Stimulated activated naive CD8-positive, alpha-beta T cell treated with anti-CD3 and anti-CD28 coated beads, Interleukin-15, Interleukin-2, amounts not matched to agents 100 U/mL and 50 U/mL, for 24 hours (primary cell): ENCODE measurements around the gene MED26.

Source experiments
- ATAC-seq: fragments of 150-1000 bp; cut with Tn5 transposase; one replicate; pipeline ENCODE4 v1.10.0; 2021
- DNase-seq: peaks from one replicate; pipeline ENCODE4 v3.0.0; 2021

MED26 gene

DNA sequence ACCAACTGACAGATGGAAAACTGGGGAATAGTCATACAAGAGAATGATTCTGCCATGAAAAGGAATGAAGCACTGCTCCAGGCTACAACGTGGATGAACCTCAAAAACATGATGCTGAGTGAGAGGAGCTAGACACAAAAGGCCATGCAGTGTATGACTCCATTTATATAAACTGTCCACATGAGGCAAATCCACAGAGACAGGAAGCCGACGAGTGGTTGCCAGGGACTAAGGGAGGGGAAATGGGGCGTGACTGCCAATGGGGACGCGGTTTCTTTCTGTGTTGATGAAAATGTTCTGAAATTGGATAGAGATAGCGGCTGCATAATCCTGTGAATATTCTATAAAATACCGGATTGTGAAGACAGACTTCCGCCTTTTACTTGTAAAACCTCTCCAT is 21.7 kb upstream of the MED26 start:
- ATAC-seq: no peak
- no peak for DNase-seq

GRCh38 chr19:16645140-16645539 is 17.1 kb upstream of the MED26 start:
- ATAC-seq (no peak), DNase-seq (no peak)

DNA sequence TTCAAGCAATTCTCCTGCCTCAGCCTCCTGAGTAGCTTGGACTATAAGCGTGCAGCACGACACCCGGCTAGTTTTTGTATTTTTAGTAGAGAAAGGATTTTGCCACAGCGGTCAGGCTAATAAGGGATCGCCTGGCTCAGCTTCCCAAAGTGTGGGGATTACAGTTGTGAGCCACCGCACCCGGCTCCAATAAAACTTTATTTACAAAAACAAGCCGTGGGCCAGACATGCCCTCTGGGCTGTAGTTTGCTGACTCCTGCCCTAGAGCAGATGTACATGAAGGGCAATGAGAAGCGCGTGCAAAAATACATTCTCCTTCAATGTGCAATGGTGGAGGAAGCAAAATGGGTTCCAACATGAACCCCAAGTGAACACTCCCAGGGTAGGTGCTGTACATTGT is 13.7 kb upstream of the MED26 start:
- ATAC-seq (no peak), DNase-seq (no peak)

DNA sequence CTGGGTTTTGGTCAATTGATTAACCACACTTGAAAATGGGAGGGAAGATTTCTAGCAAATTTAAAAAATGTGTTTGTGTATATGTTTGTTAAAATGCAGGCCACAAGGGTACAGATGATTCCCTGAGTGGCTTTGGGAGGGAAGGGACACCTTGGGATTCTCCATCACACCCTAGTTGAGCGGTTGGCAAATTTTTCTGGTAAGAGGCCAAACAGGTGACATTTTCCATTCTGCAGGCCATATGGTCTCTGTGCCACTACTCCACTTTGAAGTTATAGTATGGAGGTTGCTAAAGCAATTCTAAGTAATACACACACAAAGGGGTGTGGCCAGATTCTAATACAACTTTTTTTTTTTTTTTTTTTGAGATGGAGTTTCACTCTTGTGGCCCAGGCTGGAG is 12.9 kb upstream of the MED26 start:
- ATAC-seq: no peak
- DNase-seq: no peak

- ATAC-seq (no peak), DNase-seq (no peak)
Measured at GRCh38 chr19:16638666-16639065, 10.7 kb upstream of the MED26 start.

DNA sequence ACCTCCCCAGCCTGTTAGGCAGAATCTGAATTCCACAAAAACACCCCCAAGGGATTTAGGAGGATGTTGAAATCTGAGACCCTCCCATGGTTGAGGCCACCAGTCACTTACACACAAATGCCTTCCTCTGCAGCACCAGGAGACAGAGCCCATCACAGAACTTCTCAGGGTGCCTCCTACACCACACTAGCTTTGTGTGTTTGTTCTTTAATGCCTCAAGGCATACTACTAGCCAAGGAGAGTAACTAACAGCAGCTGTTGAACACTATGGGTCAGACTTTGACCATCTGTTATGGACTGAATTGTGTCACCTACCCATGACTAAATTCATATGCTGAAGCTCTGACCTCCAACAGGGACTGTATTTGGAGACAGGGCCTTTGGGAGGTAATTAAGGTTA is 9.5 kb upstream of the MED26 start:
- no peak for DNase-seq
- ATAC-seq: no peak

DNA sequence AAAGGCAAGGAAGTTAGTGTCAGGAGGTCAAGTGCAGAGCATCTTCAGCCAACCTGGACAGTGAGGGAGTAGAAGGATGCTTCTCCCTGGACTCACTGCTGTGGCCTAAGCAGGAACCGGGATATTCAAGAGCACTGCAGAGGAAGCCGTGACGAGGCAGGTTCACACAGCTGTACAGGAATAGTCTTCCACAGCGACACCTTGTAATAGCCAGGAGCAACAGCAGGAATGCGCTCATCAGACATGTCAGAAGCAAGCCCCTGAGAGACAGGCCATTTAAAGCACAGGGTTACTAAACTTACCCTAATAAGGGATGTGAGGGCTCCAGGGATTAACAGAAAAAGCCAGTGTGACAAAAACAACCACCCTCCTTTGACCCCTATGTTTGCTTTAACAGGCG is 3.5 kb upstream of the MED26 start:
- ATAC-seq: no peak
- DNase-seq: no peak

- DNase-seq (no peak), ATAC-seq (no peak)
Measured at GRCh38 chr19:16628984-16629691, 1.1 kb upstream of the MED26 start.

- DNase-seq (peak; percentile 10), ATAC-seq (no peak)
Measured at GRCh38 chr19:16627928-16628182, 149 bp downstream of the MED26 start.

DNA sequence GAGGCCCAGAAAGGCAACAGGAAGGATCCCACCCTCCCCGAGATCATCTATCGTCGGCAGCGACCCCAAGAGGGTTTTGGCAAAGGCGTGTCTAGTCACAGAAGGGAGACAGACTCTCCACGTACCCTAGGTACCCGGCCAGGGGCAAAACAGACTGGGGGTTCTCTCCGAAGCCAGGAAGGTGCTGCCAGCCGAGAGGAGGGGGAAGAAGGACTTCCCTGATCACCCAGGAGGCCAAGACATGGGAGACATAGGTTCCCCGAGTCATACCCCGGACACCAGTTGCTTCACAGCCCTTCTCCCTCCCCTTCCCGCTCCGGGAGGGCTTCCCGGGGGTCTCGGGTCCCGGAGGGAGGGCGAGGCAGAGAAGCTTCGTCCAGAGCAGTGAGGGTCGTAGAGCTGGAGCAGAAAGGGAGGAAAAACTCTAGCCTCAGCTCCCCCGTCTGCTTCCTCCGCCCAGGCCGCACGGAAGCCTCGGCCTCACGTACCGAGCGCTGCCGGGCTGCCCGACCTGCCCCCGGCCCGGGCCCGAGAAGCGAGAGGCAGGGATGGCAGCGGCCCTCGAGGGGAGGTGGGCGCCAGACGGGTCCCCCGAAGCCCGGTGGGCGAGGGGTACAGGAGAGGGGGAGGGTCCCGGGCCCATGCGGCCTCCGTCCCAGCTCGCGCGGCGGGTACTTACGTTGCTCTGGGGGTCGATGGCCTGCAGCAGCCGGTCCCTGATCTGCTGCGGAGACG is 644 bp downstream of the MED26 start:
- DNase-seq (peak; percentile 24), ATAC-seq (no peak)

DNA sequence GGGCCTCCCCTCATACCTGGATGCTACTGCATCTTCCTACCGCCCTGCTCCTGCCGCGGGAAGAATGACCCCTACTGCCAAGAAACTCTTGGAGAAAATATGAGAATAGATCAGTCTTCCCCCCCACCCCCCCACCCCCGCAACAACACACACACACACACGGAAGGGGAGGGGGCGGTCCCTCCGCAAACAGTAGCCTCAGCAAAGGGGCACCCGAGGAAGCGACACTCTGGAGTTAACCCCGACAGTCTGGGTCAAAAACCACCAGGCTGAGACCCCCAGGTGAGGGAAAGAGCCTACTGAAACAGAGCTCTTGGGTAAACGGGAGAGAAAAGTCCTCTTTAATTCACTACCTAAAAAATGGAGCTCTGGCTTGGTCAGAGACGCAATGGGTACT is 1.2 kb downstream of the MED26 start:
- peak; percentile 27 for DNase-seq

GRCh38 chr19:16625163-16625958 is 2.6 kb downstream of the MED26 start:
- ATAC-seq: no peak
- DNase-seq: no peak

More for the DNA sequence above, 1.2 kb downstream of the MED26 start:
- no peak for ATAC-seq

DNA sequence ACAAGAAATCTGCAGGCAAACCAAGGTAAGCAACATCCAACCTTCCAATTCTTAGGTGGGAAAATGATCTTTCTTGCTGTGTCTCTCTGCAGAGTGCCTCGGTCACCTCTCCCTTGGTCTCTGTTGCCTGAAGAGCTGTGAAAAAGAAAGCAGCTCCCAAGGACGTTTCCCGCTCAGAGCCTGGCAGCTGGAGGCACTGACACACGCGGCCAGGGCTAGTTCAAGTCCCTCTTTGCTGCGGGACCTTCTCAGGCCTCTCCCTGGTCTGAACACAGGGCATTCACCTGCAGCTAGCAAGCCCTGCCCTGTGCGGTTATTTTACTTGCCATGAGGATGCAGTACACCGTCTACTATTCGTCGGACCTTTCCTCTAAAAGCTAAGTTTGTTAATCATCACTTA is 3.8 kb downstream of the MED26 start:
- no peak for ATAC-seq
- DNase-seq: no peak

DNA sequence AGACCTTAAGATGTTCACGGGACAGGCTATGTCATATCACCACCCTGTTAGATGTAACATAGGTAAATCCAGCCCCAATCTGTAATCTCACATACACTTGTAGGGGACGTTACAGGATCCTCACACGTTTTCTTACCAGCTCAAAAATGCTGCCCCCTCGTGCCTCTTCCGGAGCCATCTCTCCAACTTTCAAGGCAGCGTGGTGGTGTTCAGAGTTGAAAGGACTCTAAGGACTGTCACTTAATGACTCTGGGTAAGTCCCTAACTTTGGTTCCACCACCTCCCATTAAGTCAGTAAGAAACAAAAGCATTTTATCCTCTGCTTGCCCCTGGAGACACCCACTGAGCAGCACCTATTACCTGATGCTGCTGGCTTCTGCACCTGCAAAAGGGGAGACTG is 4.4 kb downstream of the MED26 start:
- DNase-seq (no peak), ATAC-seq (no peak)

DNA sequence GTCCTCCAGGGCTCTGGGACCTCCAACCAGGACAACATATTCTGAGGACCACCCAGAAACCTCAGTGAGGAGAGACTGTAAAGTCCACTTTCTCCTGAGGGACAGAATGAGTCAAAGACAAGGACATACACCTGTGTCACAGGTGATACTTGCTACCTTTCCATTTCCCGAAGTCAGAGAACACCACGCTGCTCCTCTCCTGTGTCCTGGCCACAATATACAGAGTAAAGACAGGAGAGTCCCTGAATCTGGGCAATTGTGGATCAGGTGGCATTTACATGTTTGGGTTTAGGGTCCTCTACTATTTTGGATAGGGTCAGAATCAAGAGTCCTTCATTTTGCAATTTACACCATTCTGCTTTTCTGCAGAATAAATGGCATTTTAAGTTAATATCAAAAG is 4.9 kb downstream of the MED26 start:
- DNase-seq (no peak), ATAC-seq (no peak)

GRCh38 chr19:16621165-16621800 is 6.7 kb downstream of the MED26 start:
- no peak for DNase-seq
- no peak for ATAC-seq

- DNase-seq: no peak
- ATAC-seq: no peak
Measured at GRCh38 chr19:16620584-16620983, 7.4 kb downstream of the MED26 start.

DNA sequence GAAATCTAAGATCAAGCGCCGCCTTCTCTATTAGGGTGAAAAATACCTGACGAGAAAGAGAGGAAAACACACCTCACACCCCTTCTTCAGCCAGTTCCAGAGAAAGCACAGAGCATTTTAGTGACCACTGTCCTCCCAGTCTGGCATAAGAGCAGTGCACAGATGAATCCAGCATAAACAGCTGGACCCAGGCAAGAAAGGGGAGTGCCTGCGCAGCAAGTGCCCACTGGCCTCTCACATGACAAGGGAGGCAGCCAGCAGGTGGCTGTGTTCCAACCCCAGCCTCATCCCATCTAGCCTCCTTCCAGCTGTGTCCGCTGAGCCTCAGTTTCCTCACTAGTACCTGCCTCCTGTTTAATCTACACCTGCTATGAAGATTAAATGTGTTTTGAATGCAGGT is 8.0 kb downstream of the MED26 start:
- ATAC-seq (no peak), DNase-seq (no peak)

GRCh38 chr19:16619457-16619856 is 8.5 kb downstream of the MED26 start:
- DNase-seq (no peak), ATAC-seq (no peak)

DNA sequence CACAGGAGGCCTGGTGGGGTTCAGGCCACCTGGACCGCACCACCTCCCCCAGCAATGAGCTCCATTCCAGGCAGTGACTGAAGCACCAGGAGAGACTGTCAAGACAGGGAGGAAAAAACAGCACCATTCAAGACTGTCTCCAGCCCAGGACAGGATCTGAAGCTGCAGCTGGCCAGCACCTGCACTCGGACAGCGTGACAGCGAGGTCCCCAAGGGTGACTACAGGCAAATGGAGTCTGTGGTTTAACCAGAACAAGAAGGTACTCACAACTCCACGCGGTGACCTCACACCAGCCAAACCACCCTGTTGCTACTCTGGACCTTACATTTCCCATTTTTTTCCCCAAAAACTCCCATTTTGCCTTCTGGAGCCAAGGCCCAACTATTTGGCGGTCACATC is 9.8 kb downstream of the MED26 start:
- ATAC-seq (no peak), DNase-seq (no peak)

DNA sequence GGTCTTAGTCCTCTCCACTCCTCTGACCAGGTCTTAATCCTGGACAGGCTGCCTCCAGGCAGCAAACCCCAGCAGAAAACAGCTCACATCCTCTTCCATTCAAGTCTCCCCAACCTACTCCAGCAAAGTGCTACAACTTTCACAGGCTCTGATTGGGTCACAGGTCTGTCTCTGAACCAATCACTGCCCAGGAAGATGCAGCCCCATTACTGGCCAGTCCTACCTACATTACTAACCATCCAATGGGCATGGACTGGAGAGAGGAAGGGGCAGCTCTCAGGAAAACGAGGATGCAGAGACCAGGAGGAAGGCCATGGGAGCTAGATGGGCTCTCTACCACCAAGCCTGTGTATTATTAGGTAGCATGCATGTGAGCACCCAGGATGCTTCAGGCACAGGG is 12.2 kb downstream of the MED26 start:
- no peak for DNase-seq
- ATAC-seq: no peak

- no peak for ATAC-seq
- DNase-seq: no peak
Measured at GRCh38 chr19:16614941-16615340, 13.1 kb downstream of the MED26 start.

DNA sequence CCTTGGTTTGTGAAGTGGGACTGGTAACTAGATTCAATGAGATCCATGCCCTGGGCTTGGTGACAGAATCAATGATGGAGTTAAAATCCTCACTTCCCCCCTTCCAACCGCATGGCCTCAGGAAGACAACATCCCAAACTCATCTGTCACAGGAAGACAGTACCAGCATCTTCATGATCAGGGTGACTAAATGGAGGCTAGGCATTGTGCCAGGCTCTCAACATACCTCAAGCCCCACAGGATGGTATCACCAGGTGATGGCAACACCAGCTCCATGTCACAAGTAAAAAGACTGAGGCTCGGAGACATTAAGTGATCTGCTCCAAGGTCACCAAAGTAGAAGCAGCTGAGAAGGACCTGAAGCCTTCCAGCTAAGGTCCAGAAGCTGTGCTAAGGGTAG is 14.2 kb downstream of the MED26 start:
- ATAC-seq (no peak), DNase-seq (no peak)
